Activated naive CD4-positive, alpha-beta T cell treated with anti-CD3 and anti-CD28 coated beads for 36 hours (primary cell): ENCODE data around the gene ZFP1. TPM values are rescaled to one million over a fixed set of nuclear protein-coding genes. Genes with fewer than 3 reads are reported as not detected.

ENCODE experiments used
- CTCF ChIA-PET: fragments of 350-600 bp; sonication (Branson Sonifier 250); formaldehyde crosslinking; loops from one replicate; lab custom pipeline; 2021; ENCODE audit warnings: antibody characterized with exemption; lab: Charles Lee
- DNase-seq: peaks from one replicate; pipeline ENCODE4 v3.0.0-alpha.2; 2020
- H3K27ac Mint-ChIP-seq: one replicate; pipeline ENCODE4 v1.8.0; 2021; ENCODE audit warnings: mild to moderate bottlenecking, mixed read lengths
- H3K27me3 Mint-ChIP-seq: one replicate; pipeline ENCODE4 v1.8.0; 2021; ENCODE audit warnings: low read depth, mixed read lengths
- H3K36me3 Mint-ChIP-seq: one replicate; pipeline ENCODE4 v1.8.0; 2021; ENCODE audit warnings: low read depth, mixed read lengths
- H3K4me1 Mint-ChIP-seq: one replicate; pipeline ENCODE4 v1.8.0; 2021; ENCODE audit warnings: low read depth, mixed read lengths
- H3K4me3 Mint-ChIP-seq: one replicate; pipeline ENCODE4 v1.8.0; 2021; ENCODE audit warnings: mild to moderate bottlenecking, moderate library complexity, mixed read lengths
- H3K9me3 Mint-ChIP-seq: one replicate; pipeline ENCODE4 v1.8.0; 2021; ENCODE audit warnings: mixed read lengths
- intact Hi-C: fragments of 100-400 bp; cut with micrococcal nuclease; formaldehyde crosslinking; loops from one replicate; pipeline ENCODE4 v1.15.1; 2023
- total RNA-seq, 2 experiments: library from RNA; stranded (reverse); gene quantifications; one replicate each; pipeline ENCODE4 v1.2.3, GENCODE V29; 2021

ZFP1 gene
- total RNA-seq, 2 experiments from 2014 or later: 20.2 to 20.9 TPM

DNA sequence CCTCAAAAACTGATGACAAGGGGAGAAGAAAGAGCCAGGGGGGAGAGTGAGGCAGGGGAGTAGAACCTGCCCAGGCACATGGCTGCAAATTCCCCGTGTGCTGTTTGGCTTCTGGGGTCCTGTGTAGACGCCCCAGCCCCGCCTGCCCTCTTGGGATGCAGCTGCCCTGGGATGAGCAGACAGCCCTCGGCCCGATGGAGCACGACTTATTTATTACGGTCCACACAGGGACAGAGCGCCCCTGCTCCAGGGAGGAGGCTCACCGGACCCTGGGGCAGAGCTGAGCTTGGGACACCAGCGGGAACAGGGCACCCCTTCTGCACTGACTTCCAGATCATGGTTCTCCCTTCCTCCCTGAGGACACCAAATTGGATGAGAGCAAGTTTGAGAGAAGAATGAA is 40.8 kb upstream of the ZFP1 start:
- intact Hi-C loops: no loop called here
- Mint-ChIP-seq H3K27me3 (peaks cover 6% of the 10 kb centered on the region), H3K36me3 (peaks cover 4% of the 10 kb centered on the region), H3K27ac (no peak overlapping the region), H3K9me3 (no peaks in the 10 kb centered on the region), H3K4me3 (no peak overlapping the region), H3K4me1 (peaks cover 46% of the 10 kb centered on the region)
- CTCF ChIA-PET: interaction anchor here (6.8 kb wide), 1 partner anchor 112 kb away, joined by 155 read pairs; the partner anchor contains the start of gene ZNRF1
- DNase-seq: no peak

DNA sequence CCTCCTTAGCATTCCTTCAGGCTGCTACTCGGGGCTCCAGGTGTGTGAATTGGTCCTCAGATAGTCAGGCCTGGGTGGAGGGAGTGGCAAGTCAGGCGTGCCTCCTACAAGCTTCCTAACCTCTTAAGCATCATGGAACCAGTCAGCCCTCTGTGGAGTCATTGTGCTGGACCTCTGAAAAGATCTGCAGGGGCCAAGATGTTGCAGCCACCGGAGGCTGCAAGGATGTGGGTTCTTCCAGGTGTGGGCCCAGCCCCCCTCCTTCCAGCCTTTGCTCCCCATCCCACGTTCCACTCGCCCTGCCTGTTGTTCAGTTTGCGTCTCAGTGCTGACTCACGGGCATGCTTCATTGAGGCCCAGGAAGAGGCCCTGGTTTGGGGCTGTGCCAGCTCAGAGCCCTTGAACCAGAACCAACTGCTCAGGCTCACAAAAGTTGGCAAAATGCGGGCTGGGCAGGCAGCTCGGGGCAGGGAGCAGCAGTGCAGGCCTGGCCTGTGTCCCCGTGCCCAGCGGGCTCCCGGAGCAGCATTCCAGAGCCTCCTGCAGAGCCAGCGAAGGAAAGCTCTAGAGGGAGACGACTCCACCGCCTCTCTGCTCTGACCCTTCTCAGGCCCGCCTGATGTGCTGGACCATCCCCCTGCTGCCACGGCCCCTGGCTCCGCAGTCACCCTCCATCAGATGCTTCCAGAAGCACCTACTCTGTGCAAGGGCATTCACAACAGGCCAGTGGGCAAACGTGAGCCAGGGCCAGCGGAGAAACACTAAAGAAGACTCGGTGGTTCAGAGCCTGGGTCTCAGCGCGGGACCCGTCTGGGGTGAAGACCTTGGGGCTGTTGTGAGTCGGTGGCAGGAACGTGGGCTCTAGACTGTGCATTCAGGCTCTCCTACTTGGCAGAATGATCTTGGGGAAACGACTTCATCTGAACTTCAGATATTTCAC is 39.3 kb upstream of the ZFP1 start:
- CTCF ChIA-PET: interaction anchor here (0.9 to 6.8 kb wide), 12 partner anchors 11 to 153 kb away, joined by 3 to 155 read pairs (median 6); partner anchors contain the start of gene ZNRF1
- H3K36me3 Mint-ChIP-seq: peaks cover 4% of the 10 kb centered on the region
- intact Hi-C loops: loop anchor here (1.0 kb wide), 5 partner anchors 11 to 124 kb away; partner anchors contain the start of gene WDR59

DNA sequence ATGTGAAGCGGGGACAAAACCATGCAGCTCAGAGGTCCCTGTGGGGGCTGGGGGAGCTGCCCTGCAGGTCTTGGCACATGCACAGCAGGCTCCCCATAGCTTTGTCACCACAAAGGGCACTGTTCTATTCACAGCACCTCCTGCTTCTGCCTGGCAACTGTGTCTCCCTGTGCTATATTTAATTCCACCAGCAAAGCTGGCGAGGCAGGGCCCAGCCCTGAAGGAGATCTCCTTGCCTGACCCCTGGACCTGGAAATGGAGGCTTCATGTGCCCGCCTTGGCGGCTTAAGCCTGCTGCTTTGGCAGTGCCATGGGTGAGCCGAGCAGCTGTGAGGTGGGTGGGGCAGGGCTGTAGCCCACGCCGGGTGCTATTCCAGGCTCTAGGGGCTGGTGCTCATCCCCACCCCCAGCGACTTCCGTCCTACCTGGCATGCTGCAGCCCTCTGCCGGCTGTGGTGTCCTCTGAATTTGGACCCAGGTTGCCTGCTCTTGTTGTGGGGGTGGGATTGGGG is 38.5 kb upstream of the ZFP1 start:
- peak overlapping the region; percentile 56 for H3K4me3 Mint-ChIP-seq
- CTCF ChIA-PET: interaction anchor here (0.9 to 6.8 kb wide), 12 partner anchors 11 to 154 kb away, joined by 3 to 155 read pairs (median 11); partner anchors contain the start of gene ZNRF1
- H3K27me3 Mint-ChIP-seq: peaks cover 12% of the 10 kb centered on the region
- peaks cover 2% of the 10 kb centered on the region for H3K36me3 Mint-ChIP-seq
- H3K4me1 Mint-ChIP-seq: peaks cover 46% of the 10 kb centered on the region
- H3K27ac Mint-ChIP-seq: peak overlapping the region; percentile 74
- DNase-seq: peak; percentile 34
- intact Hi-C loops: loop anchor here (1.0 to 2.0 kb wide), 7 partner anchors 11 to 409 kb away; partner anchors contain the start of genes MLKL and WDR59
- H3K9me3 Mint-ChIP-seq: no peaks in the 10 kb centered on the region

More for the DNA sequence above, 39.3 kb upstream of the ZFP1 start:
- Mint-ChIP-seq H3K9me3 (no peaks in the 10 kb centered on the region), H3K4me3 (peak overlapping the region; percentile 56), H3K27me3 (peaks cover 12% of the 10 kb centered on the region), H3K27ac (peak overlapping the region; percentile 74), H3K4me1 (peaks cover 46% of the 10 kb centered on the region)
- peak; percentile 95 for DNase-seq

DNA sequence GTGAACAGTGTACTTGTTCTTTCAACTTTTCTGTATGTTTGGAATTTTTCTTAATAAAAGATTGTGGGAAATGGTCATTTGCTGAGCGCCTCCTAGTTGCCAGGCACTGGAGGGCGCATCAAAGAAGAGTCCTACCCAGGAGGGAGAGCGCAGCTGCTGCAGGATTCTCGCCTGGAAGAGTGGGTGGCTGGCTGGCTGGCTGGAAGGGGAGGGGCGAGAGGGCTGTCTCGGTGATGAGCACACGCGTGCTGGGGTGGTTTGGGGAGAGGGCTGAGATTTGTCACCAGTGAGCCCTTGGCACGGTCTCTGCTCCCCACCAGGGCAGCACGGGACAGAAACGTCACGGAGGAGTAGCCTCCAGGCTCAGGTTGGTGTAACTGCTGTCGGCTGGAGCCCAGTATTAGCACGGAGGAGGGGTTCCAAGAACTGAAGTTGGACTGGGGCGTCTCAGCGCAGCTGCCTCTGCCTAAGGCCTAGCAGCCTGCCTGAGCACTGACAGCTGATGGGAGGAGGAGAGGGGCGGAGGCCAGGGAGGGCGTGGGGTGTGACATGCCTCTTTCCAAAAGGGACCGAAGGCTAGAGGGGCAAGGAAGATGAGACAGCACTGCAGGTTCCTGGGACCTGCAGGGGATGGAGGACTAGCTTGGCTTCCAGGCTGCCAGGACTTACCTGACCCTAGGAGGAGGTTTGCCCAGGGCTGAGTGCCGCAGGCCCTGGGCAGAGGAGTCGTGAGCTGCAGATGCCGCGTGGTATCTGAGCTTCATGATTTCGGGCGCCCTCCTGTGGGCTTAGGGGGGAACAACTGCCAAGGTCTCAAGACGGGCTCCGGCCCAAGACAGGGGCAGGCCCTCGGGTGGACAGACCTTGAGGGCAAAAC is 37.4 kb upstream of the ZFP1 start:
- Mint-ChIP-seq H3K4me1 (peaks cover 46% of the 10 kb centered on the region), H3K9me3 (no peaks in the 10 kb centered on the region), H3K4me3 (peak overlapping the region; percentile 55), H3K27ac (peak overlapping the region; percentile 75), H3K36me3 (peaks cover 2% of the 10 kb centered on the region), H3K27me3 (peaks cover 12% of the 10 kb centered on the region)
- intact Hi-C loops: loop anchor here (1.0 to 2.0 kb wide), 6 partner anchors 37 to 410 kb away; partner anchors contain the start of genes MLKL and ZFP1
- CTCF ChIA-PET: interaction anchor here (0.6 to 6.8 kb wide), 37 partner anchors 8 to 401 kb away, joined by 3 to 155 read pairs (median 4); partner anchors contain the start of genes WDR59 and ZNRF1
- peak; percentile 92 for DNase-seq

DNA sequence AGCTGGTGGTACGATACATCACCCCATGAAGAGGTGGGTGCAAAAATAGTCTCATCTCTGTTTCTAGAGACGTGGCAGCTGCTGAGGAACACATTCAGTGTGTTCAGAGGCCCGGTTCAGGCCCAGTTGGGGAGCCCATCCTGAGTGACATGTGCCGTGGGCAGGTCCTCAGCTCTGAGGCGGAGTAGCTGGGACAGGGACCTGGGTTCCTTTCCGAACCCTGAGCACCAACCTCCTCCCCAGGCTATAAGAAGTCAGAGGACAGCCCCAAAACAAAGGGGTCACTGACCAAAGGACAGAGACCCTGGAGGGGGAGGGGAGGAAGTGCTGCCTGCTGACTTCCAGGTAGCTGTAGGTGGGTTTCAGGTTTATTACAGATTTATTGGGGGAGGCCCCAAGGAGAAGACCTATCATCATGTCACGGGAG is 36.8 kb upstream of the ZFP1 start:
- intact Hi-C loops: loop anchor here (1.0 to 2.0 kb wide), 6 partner anchors 37 to 411 kb away; partner anchors contain the start of genes MLKL and ZFP1

DNA sequence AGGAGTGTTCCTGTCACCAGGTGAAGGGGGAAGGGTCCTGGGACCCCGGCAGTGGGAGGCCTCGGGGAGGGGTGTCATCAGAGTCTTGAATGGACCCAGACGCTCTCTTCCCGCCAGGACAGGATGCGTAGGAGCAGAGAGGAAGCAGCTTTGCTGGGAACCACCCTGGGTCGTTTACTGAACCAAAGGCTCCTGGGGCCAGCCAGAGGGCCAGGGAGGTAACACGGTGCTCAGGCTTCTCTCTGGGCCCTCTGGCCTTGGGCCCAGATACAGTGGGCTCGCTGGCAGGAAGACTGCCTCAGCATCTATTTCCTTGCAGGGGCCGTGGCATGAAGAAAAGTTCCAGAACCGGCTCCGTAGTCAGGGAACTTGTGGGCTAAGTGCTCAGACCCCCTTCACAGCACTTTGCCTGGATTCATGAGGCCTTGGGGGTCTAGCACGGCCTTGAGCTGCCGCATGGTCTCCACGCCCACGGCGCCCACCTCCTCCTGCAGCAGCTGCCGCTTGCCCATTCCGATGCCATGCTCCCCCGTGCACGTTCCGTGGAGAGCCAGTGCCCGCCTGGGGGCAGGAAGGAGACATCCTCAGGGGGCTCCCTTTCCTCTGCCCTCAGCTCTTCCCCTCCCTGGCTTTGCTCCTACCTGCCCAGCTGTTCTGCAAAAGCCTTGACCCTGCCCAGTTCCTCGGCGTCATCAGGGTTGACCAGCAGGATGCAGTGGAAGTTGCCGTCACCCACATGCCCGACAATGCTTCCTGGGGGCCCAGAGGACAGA is 36.2 kb upstream of the ZFP1 start:
- DNase-seq: no peak
- Mint-ChIP-seq H3K4me3 (peak overlapping the region; percentile 38), H3K4me1 (peaks cover 43% of the 10 kb centered on the region), H3K9me3 (no peaks in the 10 kb centered on the region), H3K27ac (peak overlapping the region; percentile 75), H3K36me3 (no peaks in the 10 kb centered on the region), H3K27me3 (peaks cover 12% of the 10 kb centered on the region)
- intact Hi-C loops: loop anchor here (1.0 to 2.0 kb wide), 6 partner anchors 36 to 411 kb away; partner anchors contain the start of genes MLKL and ZFP1
- CTCF ChIA-PET: interaction anchor here (0.6 to 6.8 kb wide), 29 partner anchors 10 to 402 kb away, joined by 3 to 155 read pairs (median 4); partner anchors contain the start of genes WDR59 and ZNRF1

More for the DNA sequence above, 36.8 kb upstream of the ZFP1 start:
- Mint-ChIP-seq H3K27ac (peak overlapping the region; percentile 75), H3K27me3 (peaks cover 12% of the 10 kb centered on the region), H3K4me3 (peak overlapping the region; percentile 55), H3K4me1 (peaks cover 46% of the 10 kb centered on the region), H3K9me3 (no peaks in the 10 kb centered on the region), H3K36me3 (peaks cover under 1% of the 10 kb centered on the region)
- CTCF ChIA-PET: interaction anchor here (0.6 to 6.8 kb wide), 37 partner anchors 9 to 402 kb away, joined by 3 to 155 read pairs (median 4); partner anchors contain the start of genes WDR59 and ZNRF1
- DNase-seq: no peak

DNA sequence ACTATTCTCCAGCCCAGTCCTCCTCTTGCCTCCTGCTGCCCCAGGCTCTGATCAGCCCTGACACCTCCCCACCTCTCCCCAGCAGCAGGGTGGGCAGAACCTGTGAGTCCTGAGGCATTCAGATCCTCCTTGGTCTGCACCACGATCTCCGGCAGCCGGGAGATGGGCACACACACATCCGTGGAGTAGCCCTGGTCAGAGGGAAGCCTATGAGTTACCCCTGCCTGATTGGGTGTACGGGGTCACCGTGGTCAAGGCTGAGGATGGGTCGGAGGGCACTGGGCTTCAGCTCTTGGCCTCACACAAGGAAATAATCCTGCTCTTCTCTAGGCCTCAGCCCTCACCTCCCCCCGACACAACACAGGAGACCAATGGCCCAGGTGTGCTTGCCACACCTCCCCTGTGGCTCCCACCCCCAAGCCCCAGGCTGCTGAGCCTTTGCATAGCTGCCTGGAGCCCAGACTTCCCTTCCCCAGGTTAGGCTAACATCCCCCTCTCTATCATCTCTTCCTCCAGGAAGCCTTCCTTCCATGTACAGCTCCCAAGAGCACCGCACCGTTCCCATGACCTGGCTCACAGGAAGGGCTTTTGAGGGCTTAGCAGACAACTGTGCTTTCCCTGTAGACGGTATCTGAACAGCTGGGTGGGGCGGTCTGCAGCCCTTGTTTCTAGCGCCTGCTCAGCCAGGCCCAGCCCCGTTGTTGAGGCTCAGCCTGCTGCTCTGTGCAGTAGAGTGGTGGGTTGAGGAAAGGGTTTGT is 35.4 kb upstream of the ZFP1 start:
- CTCF ChIA-PET: interaction anchor here (0.6 to 6.8 kb wide), 4 partner anchors 14 to 390 kb away, joined by 3 to 155 read pairs (median 46); partner anchors contain the start of genes WDR59 and ZNRF1
- no peaks in the 10 kb centered on the region for H3K9me3 Mint-ChIP-seq
- H3K27ac Mint-ChIP-seq: no peak overlapping the region
- no peak for DNase-seq
- intact Hi-C loops: no loop called here
- H3K4me3 Mint-ChIP-seq: no peak overlapping the region
- no peaks in the 10 kb centered on the region for H3K36me3 Mint-ChIP-seq
- peaks cover 40% of the 10 kb centered on the region for H3K4me1 Mint-ChIP-seq
- H3K27me3 Mint-ChIP-seq: peaks cover 12% of the 10 kb centered on the region

DNA sequence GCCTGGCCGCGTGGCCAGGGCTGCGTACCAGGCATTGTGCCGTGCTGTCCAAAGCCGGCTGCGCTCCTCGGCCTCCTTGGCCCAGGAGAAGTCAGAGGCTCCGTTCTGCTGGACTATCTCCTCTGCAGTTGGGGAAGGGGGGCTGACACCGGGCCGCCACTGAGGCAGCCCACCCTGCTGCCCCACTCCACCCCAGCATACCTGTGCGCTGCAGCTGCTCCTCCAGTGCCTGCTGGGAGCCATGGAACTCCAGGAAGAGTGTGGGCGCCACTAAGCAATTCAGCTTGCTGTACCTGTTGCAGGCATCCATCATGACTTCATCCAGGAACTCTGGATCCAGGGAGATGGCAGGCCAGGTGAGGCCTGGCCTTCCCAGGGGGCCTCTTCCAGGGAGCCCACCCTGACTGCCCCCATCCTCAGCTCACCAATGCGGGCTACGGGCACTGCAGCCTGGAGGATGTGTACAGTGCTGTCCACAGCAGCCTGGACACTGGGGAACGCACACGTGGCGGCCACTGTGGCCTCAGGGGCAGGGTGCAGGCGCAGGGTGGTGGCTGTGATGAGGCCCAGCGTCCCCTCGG is 34.7 kb upstream of the ZFP1 start:
- no peaks in the 10 kb centered on the region for H3K36me3 Mint-ChIP-seq
- intact Hi-C loops: no loop called here
- H3K9me3 Mint-ChIP-seq: no peaks in the 10 kb centered on the region
- H3K4me3 Mint-ChIP-seq: no peak overlapping the region
- peaks cover 34% of the 10 kb centered on the region for H3K4me1 Mint-ChIP-seq
- CTCF ChIA-PET: interaction anchor here (5.9 to 6.8 kb wide), 2 partner anchors 15 to 118 kb away, joined by 65 to 155 read pairs; partner anchors contain the start of gene ZNRF1
- no peak overlapping the region for H3K27ac Mint-ChIP-seq
- H3K27me3 Mint-ChIP-seq: peaks cover 12% of the 10 kb centered on the region
- no peak for DNase-seq

DNA sequence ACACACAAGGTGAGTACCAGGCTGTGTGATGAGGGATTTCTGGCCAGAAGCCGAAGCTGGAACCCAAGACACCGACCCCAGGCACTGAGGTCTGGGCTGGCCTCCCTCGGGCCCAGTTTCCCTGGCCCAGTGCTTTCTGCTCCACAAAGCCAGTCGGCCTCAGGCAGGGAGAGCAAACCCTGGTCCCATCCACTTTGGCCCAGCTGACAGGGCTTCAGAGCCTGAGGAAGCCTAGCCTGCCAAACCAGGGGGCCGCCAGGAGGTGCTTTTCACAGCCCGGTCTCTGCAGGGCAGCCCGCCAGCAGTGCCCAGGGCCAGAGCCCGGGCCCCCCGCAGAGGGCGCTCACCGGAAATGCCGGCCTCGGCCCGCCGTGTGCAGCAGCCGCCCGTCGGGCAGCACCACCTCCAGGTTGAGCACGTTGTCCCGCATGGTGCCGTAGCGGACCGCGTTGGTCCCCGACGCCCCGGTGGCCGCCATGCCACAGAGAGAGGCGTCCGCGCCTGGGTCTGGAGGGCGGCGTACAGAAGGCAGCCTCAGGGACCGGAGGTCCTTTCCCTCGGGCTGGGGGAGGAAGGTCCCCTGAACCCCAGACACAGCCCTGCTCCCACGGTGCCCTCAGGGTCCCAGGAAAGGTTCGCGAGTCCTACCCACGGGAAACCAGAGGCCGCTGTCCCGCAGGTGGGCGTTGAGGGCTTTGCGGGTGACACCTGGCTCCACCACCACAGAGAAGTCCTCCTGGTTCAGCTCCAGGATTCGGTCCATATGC is 34.0 kb upstream of the ZFP1 start:
- Mint-ChIP-seq H3K4me1 (peaks cover 27% of the 10 kb centered on the region), H3K27ac (no peak overlapping the region), H3K4me3 (no peak overlapping the region), H3K9me3 (no peaks in the 10 kb centered on the region), H3K27me3 (peaks cover 12% of the 10 kb centered on the region), H3K36me3 (no peaks in the 10 kb centered on the region)
- intact Hi-C loops: no loop called here
- DNase-seq: no peak
- CTCF ChIA-PET: interaction anchor here (6.8 kb wide), 1 partner anchor 119 kb away, joined by 155 read pairs; the partner anchor contains the start of gene ZNRF1
